CD4-positive, alpha-beta T cell treated with Interleukin-6 for 4 hours (primary cell): ENCODE measurements around the gene GMEB2.
A peak's percentile ranks its signal among the peaks of the same experiment; 100 is the strongest.
"Not testable (repeated sequence)": the region's sequence is repeated elsewhere in the genome, so short reads cannot be mapped to it uniquely, and the experiment has no call there.

Experiments
- DNase-seq: peaks from one replicate; pipeline ENCODE4 v3.0.0-alpha.2; 2020; ENCODE audit warnings: mixed read lengths

The GMEB2 gene, protein sequence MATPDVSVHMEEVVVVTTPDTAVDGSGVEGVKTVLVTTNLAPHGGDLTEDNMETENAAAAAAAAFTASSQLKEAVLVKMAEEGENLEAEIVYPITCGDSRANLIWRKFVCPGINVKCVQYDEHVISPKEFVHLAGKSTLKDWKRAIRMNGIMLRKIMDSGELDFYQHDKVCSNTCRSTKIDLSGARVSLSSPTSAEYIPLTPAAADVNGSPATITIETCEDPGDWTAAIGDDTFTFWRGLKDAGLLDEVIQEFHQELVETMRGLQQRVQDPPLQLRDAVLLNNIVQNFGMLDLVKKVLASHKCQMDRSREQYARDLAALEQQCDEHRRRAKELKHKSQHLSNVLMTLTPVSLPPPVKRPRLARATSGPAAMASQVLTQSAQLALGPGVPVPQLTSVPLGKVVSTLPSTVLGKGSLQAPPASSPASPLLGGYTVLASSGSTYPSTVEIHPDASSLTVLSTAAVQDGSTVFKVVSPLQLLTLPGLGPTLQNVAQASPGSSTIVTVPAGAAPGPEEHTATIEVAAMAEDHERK

GRCh38 chr20:63626424-63627128, at the start of gene GMEB2:
GMEB2 (minus strand) TSS chr20:63627101; CDS start chr20:63619397, 7,704 bp downstream.
- peak; percentile 90 for DNase-seq

DNA sequence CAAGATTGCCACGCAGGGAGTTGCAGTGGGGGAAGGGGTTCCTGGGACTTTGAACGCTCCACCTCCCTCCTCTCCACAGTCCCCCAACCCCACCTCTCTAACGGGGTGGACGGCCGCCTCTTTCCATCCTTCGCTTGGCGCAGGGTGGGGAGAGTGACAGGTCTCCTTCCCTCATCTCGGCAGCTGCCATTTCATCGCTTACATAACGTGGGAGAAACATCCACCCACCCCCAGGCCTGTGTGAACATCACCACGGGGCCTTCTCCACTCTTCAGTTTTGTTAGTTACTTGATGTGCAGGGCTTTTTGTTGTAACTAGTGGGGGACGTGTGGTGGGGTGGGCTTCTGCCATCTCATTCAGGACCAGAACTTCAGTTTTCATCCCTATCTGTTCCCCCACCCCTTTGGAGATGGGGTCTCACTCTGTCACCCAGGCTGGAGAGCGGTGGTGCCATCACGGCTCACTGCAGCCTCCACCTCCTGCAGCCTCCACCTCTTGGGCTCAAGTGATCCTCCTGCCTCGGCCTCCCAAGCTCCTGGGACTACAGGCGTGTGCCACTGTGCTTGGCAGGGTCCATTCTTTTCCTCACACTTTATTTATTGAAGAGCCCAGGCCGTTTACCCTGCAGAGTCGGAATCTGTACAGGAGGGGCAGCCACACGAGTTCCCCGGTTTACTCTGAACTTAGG, 48.9 kb upstream of the GMEB2 start:
- DNase-seq, result no peak

DNA sequence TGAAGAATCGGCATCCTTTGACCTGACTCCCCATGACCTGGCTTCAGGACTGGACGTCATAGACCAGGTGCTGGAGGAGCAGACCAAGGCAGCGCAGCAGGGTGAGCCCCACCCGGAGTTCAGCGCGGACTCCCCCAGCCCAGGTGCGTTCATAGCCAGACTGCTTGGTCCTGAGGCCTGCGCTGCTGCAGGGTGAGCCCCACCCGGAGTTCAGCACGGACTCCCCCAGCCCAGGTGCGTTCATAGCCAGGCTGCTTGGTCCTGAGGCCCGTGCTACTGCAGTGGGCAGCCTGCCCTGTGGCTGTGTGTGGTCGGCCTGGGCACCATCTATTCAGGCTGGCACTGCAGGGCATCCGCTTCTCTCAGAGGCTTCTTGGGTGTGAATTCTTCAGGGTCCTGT, 47.0 kb upstream of the GMEB2 start:
- no peak for DNase-seq

GRCh38 chr20:63672666-63673065, 45.8 kb upstream of the GMEB2 start:
- no peak for DNase-seq

DNA sequence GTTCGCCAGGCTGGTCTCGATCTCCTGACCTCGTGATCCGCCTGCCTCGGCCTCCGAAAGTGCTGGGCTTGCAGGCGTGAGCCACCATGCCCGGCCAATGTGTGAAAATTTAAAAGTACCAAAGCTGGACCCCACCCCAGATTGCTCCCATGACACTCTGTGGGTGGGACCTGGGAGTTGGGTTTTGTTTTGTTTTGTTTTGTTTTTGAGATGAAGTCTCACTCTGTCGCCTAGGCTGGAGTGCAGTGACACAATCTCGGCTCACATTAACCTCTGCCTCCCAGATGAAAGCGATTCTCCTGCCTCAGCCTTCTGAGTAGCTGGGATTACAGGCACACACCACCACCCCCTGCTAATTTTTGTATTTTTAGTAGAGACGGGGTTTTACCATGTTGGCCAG, 44.8 kb upstream of the GMEB2 start:
- not testable (repeated sequence) for DNase-seq

GRCh38 chr20:63668351-63668750, 41.5 kb upstream of the GMEB2 start:
- no peak for DNase-seq

DNA sequence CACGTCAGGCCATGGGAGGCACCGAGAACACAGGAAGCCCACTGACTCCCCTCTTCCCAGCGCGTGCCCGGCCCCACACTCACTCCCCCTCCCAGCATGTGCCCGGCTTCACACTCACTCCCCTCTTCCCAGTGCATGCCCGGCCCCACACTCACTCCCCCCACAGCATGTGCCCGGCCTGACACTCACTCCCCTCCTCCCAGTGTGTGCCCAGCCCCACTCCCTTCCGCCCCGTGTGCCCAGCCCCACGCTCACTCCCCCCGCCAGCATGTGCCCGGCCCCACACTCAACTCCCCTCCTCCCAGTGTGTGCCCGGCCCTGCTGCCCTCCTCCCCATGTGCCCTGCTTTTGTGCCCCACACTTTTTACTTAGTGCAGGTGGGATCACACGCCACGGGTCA, 41.0 kb upstream of the GMEB2 start:
- no peak for DNase-seq

DNA sequence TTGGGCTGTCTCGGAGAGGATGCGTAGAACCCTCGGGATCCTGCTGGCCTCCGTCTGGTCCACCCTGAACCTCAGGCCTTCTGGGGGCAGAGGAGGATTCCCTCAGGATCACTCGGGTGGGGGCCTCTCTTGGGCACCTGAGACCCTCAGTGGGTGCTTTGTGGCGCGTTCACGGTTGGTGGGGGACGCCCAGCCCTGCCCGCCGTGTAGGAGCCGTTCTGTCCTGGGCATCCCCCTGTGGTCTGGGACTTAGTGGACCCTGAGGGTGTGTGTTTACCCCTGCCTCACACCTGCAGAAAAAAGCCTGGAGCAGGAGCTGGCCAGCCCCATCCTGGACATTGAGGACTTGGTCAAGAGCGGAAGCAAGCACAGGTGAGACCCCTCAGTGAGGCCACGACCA, 38.8 kb upstream of the GMEB2 start:
- DNase-seq, result no peak

DNA sequence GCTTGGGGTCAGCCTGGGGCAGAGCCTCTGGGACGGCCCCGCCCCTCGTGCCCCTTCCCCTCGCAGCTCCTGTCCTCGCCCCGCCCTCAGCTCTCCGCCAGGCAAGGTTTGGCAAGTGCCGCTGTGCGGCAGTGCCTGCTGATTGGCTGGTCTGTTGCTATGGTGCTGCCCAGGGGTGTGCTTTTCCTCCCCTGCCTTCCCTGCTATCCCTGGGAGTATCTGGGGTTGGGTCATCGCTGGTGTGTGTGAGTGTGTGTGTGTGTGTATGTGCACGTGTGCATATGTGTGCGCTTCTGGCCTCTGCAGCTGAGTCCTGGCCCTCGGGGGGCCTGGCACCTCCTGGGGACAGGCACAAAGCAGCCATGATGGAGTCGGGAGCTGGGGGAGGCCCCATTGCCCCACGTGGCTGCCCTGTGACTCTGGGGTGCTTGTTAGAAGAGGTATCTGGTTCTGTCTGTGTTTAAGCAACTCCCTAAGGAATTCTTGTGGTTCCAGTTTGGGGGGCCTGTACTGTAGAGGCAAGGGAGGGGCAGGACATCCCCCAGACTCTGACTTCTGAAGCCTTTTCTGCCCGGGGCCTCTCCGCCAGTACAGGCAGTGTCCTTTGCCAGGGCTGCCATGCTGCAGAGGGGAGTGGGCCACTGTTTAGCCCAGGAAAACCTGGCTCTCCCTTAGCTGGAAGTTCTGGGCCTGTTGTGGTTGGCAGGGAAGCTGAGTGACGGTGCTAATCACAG, 38.1 kb upstream of the GMEB2 start:
- no peak for DNase-seq

DNA sequence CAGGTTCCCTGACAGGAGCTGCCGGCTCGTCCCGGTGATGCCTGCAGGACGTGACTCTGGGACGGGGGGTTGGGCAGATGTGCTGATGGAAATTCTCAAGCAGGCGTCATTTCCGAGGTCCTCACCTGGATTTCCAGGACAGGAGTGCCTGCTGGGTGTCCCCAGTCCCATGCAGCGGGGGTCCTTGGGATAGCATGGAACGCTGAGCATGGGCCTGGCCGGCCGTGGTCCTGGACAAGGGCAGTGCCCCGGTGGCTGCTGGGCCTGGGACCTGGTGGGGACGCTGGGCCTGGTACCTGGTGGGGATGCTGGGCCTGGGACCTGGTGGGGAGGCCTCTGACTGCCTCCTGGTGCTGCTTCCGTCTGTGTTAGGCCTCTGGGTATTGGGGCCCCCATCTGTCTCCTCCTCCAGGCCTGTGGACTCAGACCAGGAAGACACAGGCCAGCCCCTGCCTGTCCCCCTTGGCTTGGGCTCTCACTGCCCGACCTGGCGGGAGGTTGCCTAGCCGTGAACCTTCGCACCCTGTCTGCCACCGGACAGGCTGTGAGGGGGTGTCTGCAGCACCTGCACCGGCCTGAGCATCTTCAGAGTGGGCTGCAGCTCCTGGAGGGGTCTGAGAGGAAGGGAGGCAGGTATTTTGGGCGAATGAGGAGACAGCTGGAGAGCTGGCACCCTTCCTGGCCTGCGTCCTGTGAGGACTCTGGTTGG, 37.4 kb upstream of the GMEB2 start:
- no peak for DNase-seq

DNA sequence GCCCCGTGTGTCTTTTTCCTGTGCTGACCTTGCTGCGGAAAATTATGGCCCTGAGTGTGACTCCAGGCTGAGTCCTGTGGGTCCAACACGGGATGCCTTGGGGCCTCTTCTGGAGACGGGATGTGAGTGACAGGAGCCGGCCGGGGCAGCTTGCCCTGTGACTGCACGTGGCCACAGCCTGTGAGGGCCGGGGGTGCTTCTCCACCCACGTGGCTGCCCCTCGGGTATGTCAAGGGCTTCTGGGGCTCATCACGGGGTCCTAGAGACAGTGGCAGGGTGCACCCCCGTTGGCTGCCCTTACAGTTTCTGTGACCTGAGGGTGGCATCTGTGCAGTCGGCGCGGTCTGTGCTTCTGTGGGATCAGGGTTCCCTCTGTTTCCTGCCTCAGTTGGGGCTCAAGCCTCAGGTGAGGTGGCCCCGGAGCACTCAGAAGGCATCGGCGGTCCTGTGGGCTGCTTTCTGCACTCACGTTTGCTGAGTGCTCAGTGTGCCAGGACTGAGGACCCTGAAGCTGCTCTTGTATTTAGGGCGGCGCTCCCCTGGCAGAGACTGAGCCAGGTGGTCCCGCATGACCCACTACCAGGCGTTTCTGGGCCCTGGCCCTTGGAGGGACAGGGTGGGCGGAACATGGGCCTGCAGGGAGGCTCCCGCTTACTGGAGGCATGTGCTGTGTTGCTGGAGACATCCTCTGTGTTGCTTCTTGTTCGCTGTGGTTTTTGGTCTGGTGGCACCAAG, 36.6 kb upstream of the GMEB2 start:
- no peak for DNase-seq

DNA sequence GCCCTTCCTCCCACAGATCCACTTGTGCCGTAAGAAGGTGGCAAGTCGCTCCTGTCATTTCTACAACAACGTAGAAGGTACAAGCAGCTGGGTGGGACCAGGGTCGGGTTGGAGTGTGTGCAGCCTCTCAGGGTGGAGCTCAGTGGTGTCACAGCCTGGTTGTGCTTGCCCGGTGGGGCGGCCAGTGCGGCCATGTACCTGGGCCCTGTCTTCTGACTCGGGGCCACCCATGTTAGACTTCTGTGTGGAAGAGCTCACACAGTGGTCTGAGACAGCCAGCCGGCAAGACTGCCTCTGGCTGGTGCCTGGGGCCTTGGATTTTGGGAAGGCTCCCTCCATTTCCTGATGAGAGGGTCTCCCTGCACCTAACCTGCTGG, 35.9 kb upstream of the GMEB2 start:
- no peak for DNase-seq

DNA sequence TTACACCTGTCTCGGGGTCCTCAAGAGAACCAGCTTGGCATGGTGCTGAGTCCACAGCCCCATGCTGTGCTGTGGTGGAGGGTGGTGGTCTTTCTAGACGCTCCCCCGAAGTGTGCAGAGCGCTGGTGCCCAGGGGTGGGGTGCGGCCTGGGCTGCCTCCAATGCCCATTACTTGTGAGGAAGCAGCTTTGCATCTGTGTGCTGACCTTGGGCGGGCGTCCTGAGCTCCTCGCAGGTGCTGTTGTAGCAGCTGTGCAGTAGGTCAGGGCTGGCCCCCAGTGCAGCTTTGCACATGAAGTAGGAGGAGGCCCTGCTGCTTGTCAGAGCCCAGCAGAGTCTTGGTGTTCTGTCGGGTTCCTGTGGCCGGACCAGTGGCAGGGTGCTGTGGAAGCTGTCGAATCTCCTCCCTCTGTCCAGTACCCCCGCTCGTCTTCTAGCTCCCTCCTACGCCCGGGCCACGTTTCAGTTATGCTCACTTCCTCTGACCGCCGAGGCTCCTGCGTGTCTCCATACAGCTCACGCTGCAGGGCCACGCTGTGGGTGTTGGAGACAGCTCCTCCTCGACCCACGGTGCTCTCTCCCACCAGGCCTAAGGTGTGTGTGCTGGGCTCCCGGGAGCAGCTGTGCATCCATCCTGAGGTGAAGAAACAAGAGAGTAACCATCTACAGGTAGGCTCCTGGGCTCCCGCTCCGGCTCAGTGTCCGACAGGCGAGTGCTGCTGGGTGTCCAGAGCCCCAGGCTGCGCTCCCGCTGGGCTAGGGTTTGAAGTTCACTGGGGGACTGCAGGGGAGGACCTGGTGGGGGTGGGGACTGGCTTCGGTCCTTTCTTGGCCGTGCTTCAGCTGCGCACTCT, 35.3 kb upstream of the GMEB2 start:
- DNase-seq, result no peak

GRCh38 chr20:63661108-63661507, 34.2 kb upstream of the GMEB2 start:
- DNase-seq, result no peak

- DNase-seq, result no peak
Observed at GRCh38 chr20:63660622-63661021, 33.7 kb upstream of the GMEB2 start.

- not testable (repeated sequence) for DNase-seq
Observed at GRCh38 chr20:63660174-63660573, 33.3 kb upstream of the GMEB2 start.

- DNase-seq, result no peak
Observed at GRCh38 chr20:63659370-63659769, 32.5 kb upstream of the GMEB2 start.

DNA sequence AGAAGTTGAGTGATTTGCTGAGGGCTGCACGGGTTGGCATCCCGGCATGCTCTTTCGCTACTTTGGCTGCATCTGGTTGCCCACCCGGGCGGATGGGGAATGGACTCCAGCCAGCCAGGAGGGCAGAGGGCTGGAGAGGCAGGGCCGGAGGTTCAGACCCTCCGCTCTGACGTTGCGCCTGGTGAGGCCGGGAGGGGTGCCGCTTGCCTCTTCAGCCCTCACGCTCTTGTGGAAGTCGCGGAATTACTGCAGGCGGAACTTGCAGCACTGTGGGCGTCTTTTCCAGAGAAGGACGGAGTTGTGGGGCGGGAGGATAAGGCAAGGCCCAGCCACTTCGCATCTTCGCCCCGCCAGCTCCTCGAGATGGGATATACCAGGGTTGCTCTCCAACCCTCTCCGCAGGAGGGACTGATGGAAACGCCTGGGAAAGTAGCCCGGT, 31.9 kb upstream of the GMEB2 start:
- DNase-seq, result peak; percentile 23

- DNase-seq, result peak; percentile 87
Observed at GRCh38 chr20:63657937-63658748, 31.2 kb upstream of the GMEB2 start, which contains the start of gene RTEL1. RTEL1 (plus strand) TSS chr20:63658312; CDS start chr20:63659403, 1,091 bp downstream.
